ENCODE results near the gene CPLX1.
"Not testable (repeated sequence)": the region's sequence is repeated elsewhere in the genome, so short reads cannot be mapped to it uniquely, and the experiment has no call there.

The CPLX1 gene

DNA sequence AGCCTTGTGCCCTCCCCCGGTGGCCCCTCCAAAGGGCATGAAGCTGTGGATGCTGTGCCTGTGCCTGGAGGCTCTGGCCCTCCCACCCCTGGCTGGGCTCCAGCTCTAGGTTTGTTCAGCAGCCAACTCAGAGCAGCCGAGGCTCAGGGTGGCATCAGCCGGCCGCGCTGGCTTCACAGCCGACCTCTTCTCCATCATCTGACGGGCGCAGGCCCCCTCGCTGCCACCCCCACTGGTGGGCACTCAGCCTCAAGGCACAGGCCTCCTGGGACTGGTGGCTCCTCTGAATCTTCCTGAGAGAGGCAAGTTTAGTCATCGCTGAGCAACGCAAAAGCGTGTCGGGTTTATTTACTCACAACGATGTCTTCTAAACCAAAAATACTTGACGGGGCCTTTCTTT, 74.3 kb downstream of the CPLX1 start:
- H3K36me3 Mint-ChIP-seq (ENCODE audit: low read depth), result peaks cover 14% of the 10 kb centered on the region
- no peaks in the 10 kb centered on the region for H3K9me3 Mint-ChIP-seq
- no peaks in the 10 kb centered on the region for H3K27me3 Mint-ChIP-seq (ENCODE audit: low read depth)
- H3K27ac Mint-ChIP-seq, result no peak overlapping the region
- no peak overlapping the region for H3K4me3 Mint-ChIP-seq
- peaks cover 3% of the 10 kb centered on the region for H3K4me1 Mint-ChIP-seq (ENCODE audit: low read depth)

DNA sequence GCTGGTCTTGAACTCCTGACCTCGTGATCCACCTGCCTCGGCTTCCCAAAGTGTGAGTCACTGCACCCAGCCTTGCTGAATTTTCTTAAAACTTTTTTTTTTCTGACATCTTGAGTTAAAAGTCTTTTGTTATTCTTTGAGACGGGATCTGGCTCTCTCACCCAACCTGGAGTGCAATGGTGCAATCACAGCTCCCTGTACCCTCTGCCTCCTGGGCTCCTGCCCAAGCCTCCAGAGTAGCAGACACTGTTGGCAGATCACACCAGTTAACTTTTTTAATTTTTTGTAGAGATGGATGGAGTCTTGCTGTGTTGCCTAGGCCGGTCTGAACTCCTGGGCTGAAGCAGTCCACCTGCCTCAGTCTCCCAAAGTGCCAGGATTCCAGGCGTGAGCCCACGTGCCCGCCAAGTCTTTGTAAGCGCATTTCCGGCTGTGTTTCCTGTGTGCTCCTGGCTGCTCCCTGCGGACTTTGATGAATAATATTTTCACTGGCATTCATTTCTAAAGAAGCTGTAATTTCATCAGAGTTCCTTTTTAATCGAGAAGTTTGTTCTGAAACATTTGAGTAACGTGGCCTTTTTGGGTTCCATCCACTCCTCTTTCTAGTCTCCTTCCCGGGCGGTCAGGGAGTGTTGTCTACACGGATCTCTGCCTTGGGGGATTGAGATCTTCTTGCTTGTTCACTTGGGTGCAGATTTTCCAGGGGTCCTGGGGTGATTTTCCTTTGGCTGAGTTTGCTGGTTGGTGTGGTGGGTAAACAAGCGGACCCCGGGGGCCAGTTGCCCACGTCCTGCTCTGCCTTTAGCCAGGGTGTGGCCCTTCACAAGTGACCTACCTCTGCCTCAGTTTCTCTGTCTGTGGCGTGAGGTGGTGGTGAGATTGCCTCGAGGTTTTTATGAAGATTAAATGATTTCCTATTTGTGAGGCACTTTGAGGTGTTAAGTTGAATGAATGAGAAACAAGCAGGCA, 75.9 kb downstream of the CPLX1 start:
- Mint-ChIP-seq H3K4me1 (ENCODE audit: low read depth) (peaks cover 3% of the 10 kb centered on the region), H3K27me3 (ENCODE audit: low read depth) (no peaks in the 10 kb centered on the region), H3K36me3 (ENCODE audit: low read depth) (peaks cover 14% of the 10 kb centered on the region), H3K9me3 (no peaks in the 10 kb centered on the region), H3K4me3 (no peak overlapping the region), H3K27ac (no peak overlapping the region)

DNA sequence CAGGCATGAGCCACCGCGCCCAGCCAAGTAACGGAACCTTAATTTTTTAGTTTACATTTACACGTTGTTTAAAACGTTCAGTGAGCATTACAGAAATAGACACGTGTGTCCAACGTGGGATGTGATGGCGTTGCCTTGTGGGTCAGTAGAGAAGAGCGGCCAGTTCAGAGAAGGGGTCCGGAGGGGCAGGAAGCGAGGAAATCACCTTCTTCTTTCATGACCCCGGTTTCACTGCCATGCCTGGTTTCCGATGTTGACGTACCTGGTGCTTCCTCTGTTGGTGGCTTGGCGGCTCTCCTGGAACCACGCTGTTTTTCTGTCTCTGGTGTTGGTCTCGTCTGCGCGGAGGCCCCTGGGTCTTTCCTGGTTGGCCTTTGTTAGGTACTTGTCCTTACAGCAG, 77.5 kb downstream of the CPLX1 start:
- peaks cover 5% of the 10 kb centered on the region for H3K4me1 Mint-ChIP-seq (ENCODE audit: low read depth)
- no peak overlapping the region for H3K27ac Mint-ChIP-seq
- no peak overlapping the region for H3K4me3 Mint-ChIP-seq
- H3K27me3 Mint-ChIP-seq (ENCODE audit: low read depth), result no peaks in the 10 kb centered on the region
- peaks cover 16% of the 10 kb centered on the region for H3K36me3 Mint-ChIP-seq (ENCODE audit: low read depth)
- H3K9me3 Mint-ChIP-seq, result no peaks in the 10 kb centered on the region

DNA sequence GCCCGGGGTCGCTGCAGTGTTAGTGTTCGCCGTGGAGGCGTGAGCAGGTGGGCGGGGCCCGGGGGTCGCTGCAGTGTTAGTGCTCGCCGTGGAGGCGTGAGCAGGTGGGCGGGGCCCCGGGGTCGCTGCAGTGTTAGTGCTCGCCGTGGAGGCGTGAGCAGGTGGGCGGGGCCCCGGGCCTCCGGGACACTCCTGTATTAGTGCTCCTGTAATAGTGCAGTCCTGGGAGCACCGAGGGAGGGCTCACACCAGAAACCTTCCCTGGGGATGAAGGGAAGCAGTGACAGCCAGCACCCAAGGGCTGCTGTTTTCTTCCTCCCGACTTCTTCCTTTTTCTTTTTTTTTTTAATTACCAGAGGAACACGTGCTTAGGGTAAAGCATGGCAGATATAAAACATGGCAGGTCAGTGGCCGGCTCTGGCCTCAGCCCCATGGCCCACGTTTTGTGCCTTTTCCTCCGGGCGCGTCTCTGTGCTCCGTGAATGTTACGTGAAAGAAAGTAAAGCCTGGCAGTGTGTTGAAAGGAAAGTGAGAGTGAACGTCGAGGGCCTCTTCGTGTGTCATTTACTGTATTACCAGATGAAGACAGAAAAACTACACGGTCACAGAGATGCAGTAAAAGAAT, 78.3 kb downstream of the CPLX1 start:
- H3K27me3 Mint-ChIP-seq (ENCODE audit: low read depth), result no peaks in the 10 kb centered on the region
- no peak overlapping the region for H3K27ac Mint-ChIP-seq
- peaks cover 16% of the 10 kb centered on the region for H3K36me3 Mint-ChIP-seq (ENCODE audit: low read depth)
- H3K9me3 Mint-ChIP-seq, result no peaks in the 10 kb centered on the region
- peaks cover 5% of the 10 kb centered on the region for H3K4me1 Mint-ChIP-seq (ENCODE audit: low read depth)
- no peak overlapping the region for H3K4me3 Mint-ChIP-seq

DNA sequence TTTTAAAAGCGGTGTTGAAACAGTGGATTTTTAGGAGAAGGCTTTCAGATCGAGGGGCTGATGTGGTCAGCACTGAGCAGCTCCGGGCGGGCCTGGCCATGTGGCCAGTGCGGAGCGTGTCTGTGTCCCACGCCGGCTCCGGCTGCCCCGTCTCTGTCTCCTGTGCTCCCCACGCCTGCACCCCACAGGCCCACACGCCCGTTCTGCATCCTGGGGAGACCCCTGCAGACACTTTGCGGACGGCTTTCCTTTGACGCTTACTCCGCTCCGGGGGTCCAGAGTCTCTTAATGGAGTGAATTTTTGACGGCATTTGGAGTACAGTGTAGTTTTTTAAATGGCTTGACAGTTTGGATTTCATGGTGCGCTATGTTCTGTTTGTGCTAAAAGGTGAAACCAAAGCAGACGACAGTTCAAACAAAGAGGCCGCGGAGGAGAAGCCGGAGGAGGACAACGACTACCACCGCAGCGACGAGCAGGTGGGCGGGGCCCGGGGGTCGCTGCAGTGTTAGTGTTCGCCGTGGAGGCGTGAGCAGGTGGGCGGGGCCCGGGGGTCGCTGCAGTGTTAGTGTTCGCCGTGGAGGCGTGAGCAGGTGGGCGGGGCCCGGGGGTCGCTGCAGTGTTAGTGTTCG, 81.6 kb downstream of the CPLX1 start:
- H3K27ac Mint-ChIP-seq, result no peak overlapping the region
- H3K27me3 Mint-ChIP-seq (ENCODE audit: low read depth), result no peaks in the 10 kb centered on the region

DNA sequence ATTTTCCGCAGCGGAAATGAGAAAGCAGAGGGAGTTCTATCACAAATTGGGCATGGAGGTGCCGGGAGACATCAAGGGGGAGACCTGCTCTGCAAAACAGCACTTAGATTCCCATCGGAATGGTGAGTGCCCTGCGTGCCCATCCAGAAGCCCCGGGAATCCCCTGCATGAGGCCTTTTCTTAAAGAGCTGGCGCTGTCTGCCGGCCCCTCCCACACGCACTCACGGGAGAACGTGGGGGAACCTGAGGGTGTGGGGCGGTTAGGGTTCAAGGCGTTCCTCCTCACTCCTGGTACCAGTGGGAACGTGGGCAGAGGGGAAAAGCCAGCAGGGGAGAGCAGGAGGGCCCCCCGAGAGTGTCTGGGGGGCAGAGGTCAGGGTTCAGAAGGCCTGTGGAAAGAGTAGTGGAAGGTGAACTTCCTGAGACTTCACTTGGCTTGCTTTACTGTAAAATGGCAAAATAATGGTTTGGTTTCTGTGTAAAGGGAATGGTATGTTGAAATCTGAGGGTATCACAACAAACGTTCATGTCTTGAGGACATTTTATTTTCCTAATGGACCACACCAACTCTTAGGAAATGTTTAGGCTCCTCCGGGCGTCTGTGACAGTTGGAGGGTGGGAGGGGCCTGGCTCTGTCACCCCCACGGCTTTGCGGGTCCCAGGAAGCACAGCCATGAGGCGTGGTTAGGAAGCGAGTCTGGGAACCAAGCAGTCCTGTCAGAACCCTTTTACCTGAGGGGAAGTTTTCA, 82.3 kb downstream of the CPLX1 start:
- Mint-ChIP-seq H3K4me1 (ENCODE audit: low read depth) (peaks cover 5% of the 10 kb centered on the region), H3K4me3 (no peak overlapping the region), H3K36me3 (ENCODE audit: low read depth) (peaks cover 5% of the 10 kb centered on the region), H3K27ac (no peak overlapping the region), H3K9me3 (no peaks in the 10 kb centered on the region), H3K27me3 (ENCODE audit: low read depth) (no peaks in the 10 kb centered on the region)

More for the DNA sequence above, 81.6 kb downstream of the CPLX1 start:
- peaks cover 7% of the 10 kb centered on the region for H3K36me3 Mint-ChIP-seq (ENCODE audit: low read depth)
- peaks cover 5% of the 10 kb centered on the region for H3K4me1 Mint-ChIP-seq (ENCODE audit: low read depth)
- no peak overlapping the region for H3K4me3 Mint-ChIP-seq
- H3K9me3 Mint-ChIP-seq, result no peaks in the 10 kb centered on the region

DNA sequence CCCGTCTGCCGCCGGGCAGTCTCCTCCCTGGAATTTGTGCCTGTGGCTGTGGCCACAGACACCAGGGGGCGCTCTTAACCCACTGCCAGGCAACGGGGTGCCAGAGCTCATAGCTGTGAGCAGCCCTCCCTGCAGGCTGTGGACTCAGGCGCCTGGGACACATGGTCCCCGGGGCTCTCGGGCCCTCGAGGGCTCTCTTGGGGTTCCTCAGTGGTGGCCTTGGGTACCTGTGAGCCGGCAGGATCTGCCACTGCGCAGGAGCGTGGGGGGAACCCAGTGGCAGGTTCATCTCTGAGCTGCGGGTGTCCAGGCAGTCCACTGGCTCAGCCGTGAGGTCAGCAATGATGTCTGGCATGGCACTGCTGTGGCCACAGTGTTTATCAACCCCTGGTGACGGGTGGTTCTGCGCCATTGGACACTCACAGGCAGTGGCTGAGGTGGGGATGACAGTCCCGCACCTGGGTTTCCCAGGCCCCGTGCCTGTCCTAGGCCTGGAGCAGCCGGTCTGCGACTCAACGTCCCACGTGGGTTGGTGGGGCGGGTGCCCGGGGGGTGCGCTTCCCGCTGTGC, 83.1 kb downstream of the CPLX1 start:
- H3K27me3 Mint-ChIP-seq (ENCODE audit: low read depth), result no peaks in the 10 kb centered on the region
- no peak overlapping the region for H3K4me3 Mint-ChIP-seq
- H3K36me3 Mint-ChIP-seq (ENCODE audit: low read depth), result peaks cover 6% of the 10 kb centered on the region
- no peak overlapping the region for H3K27ac Mint-ChIP-seq
- H3K9me3 Mint-ChIP-seq, result no peaks in the 10 kb centered on the region
- H3K4me1 Mint-ChIP-seq (ENCODE audit: low read depth), result peaks cover 4% of the 10 kb centered on the region

DNA sequence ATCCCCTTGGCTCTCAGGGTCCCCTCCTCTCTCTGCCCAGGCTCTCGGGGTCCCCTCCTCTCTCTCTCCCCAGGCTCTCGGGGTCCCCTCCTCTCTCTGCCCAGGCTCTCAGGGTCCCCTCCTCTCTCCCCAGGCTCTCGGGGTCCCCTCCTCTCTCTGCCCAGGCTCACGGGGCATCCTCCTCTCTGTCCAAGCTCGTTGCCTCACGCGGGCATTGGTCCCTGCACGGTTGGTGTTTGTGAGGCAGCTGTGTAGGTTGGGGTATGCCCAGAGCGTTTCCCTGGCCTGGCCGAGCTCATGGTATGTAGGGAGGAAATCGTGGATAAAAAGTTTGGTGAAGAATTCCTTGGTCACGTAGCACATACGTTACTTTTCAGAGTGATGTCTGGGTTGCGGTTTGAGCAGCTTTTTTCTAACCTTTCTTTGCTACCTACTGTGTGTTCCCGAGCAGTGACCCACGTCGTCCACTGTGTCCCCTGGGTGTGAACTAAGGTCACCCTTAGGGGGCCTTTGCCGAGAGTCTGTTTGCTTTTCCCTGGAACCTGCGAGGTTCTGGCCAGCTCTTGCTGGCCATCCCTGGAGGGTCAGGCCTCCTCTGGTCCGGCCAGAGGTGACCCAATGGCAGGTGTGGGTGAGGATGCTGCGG, 83.7 kb downstream of the CPLX1 start:
- Mint-ChIP-seq H3K4me1 (ENCODE audit: low read depth) (peaks cover 2% of the 10 kb centered on the region), H3K27me3 (ENCODE audit: low read depth) (no peaks in the 10 kb centered on the region), H3K9me3 (no peaks in the 10 kb centered on the region), H3K27ac (no peak overlapping the region), H3K4me3 (no peak overlapping the region), H3K36me3 (ENCODE audit: low read depth) (peaks cover 9% of the 10 kb centered on the region)

DNA sequence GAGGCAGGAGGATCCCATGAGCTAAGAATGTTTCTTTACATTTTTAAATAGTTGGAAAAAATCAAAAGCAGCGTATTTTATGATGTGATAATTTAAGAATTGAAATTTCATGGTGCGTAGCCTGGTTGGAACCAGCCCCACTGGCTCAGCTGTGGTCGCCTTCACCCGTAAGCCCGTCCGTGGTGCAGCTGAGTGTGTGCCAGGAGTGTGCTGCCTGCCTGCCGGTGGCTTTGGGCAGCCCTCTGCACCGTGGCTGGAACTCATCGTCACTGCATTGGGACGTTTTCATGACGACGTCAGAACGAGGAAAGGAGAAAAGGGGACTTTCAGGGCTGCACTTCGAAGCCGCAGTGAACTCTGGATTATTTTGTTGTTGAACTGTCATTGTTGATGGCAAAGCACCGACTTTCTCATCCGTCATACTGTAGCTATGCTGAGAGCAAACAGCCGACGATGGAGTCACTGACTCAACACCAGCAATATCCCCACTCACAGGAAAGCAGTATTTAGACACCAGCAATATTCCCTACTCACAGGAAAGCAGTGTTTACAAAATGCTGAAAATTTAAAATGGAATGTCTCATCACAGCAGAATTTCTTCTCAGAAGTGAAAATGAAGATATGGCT, 85.2 kb downstream of the CPLX1 start:
- Mint-ChIP-seq H3K4me3 (no peak overlapping the region), H3K27me3 (ENCODE audit: low read depth) (no peaks in the 10 kb centered on the region), H3K36me3 (ENCODE audit: low read depth) (peaks cover 9% of the 10 kb centered on the region), H3K27ac (no peak overlapping the region), H3K4me1 (ENCODE audit: low read depth) (peaks cover 2% of the 10 kb centered on the region), H3K9me3 (no peaks in the 10 kb centered on the region)

DNA sequence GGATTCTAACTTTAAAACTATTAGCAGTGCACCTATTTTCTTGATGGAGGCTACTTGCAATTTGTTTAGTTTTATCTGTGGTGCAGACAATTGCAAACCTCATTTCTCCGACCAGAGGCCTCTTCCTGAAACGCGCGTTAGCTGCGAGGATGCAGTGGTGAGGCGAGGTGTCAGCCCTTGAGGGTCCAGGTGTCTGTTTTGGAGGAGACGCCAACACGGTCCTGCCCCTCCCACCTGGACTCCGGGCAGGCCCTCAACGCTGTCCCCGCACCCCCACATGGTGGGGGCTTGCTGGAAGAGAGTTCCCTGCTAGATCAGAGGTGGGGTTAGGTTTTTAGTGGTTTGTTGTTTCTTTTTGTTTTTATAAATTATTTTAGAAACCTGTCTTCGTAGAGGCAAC, 85.9 kb downstream of the CPLX1 start:
- no peaks in the 10 kb centered on the region for H3K9me3 Mint-ChIP-seq
- H3K36me3 Mint-ChIP-seq (ENCODE audit: low read depth), result peaks cover 9% of the 10 kb centered on the region
- peaks cover 2% of the 10 kb centered on the region for H3K4me1 Mint-ChIP-seq (ENCODE audit: low read depth)
- H3K4me3 Mint-ChIP-seq, result no peak overlapping the region
- no peak overlapping the region for H3K27ac Mint-ChIP-seq
- no peaks in the 10 kb centered on the region for H3K27me3 Mint-ChIP-seq (ENCODE audit: low read depth)

DNA sequence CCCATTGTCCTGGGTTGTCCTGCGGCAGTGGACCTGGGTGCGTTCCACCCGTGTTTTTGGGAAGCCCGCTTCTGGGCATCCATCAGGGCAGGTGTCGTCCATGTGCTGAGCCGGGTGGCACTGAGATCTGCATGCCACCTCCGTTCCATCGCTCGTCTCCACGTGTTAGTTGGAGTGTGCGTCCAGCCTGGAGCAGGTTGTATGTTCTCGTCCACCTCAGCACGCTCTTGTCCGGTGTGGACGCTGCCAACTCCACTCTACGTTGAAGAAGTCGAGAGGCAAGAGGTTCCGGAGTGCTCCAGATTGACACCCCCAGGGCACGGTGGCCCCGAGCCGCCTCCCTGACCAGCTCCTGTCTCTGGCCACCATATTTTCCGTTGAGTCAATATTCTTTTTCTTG, 86.4 kb downstream of the CPLX1 start:
- Mint-ChIP-seq H3K9me3 (no peaks in the 10 kb centered on the region), H3K27ac (no peak overlapping the region), H3K36me3 (ENCODE audit: low read depth) (peaks cover 12% of the 10 kb centered on the region), H3K4me3 (no peak overlapping the region), H3K4me1 (ENCODE audit: low read depth) (peaks cover 2% of the 10 kb centered on the region), H3K27me3 (ENCODE audit: low read depth) (no peaks in the 10 kb centered on the region)

DNA sequence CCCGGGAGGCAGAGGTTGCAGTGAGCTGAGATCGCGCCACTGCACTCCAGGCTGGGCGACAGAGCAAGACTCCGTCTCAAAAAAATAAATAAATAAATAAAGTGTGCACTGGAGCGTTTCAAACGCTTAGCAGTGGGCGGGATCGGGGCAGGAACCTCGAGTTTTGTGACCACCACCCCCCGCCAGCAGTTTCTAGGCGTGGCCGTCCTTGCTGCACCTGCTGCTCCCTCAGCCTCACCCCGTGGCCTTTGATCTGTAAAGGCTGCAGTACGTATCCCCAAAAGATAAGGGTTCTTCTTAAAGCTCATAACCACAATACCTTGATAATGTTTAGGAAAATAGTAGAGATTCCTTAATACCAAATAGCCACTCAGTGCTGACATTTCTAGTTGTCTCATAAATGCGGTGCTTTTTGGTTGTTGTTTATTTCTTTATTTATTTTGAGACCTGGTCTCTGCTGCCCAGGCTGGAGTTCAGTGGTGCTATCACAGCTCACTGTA, 87.1 kb downstream of the CPLX1 start:
- Mint-ChIP-seq H3K36me3 (ENCODE audit: low read depth) (peaks cover 11% of the 10 kb centered on the region), H3K9me3 (no peaks in the 10 kb centered on the region), H3K27ac (no peak overlapping the region), H3K27me3 (ENCODE audit: low read depth) (no peaks in the 10 kb centered on the region), H3K4me3 (no peak overlapping the region), H3K4me1 (ENCODE audit: low read depth) (no peaks in the 10 kb centered on the region)

DNA sequence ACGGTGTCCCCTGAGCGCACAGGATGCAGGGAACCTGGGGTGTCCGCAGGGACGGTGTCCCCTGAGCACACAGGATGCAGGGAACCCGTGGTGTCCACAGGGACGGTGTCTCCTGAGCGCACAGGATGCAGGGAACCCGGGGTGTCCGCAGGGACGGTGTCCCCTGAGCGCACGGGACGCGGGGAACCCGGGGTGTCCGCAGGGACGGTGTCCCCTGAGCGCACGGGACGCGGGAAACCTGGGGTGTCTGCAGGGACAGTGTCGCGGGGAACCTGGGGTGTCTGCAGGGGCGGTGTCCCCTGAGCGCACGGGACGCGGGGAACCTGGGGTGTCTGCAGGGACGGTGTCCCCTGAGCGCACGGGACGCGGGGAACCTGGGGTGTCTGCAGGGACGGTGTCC, 89.4 kb downstream of the CPLX1 start:
- not testable (repeated sequence) for H3K27me3 Mint-ChIP-seq (ENCODE audit: low read depth); H3K4me1 Mint-ChIP-seq (ENCODE audit: low read depth); H3K4me3 Mint-ChIP-seq; H3K9me3 Mint-ChIP-seq; H3K27ac Mint-ChIP-seq
- H3K36me3 Mint-ChIP-seq (ENCODE audit: low read depth), result peaks cover 15% of the 10 kb centered on the region

All from T-helper 1 cell treated with Interleukin-12 subunit alpha and Interleukin-12 subunit beta and Interleukin-4 antibody, amounts not matched to agents 30 μg/mL and 1 μg/mL, for 36 hours (primary cell).